Progenitor cell of endocrine pancreas (in vitro differentiated cells): ENCODE measurements around the gene COX6B2. TPM values are rescaled to one million over a fixed set of nuclear protein-coding genes. Genes with fewer than 3 reads are reported as not detected.

Experiments used
- DNase-seq: peaks from one replicate; pipeline ENCODE4 v3.0.0; 2021; ENCODE audit warnings: low spot score; ENCODE audit not compliant: unreplicated experiment
- H3K27ac Mint-ChIP-seq: 2 replicates; pipeline ENCODE4 v1.8.0; 2021; ENCODE audit warnings: mild to moderate bottlenecking, moderate library complexity, mixed read lengths
- H3K27me3 Mint-ChIP-seq: 2 replicates; pipeline ENCODE4 v1.8.0; 2021; ENCODE audit warnings: mixed read lengths
- H3K36me3 Mint-ChIP-seq: 2 replicates; pipeline ENCODE4 v1.8.0; 2022; ENCODE audit warnings: mixed read lengths; ENCODE audit not compliant: insufficient read depth
- H3K4me1 Mint-ChIP-seq: 2 replicates; pipeline ENCODE4 v1.8.0; 2021; ENCODE audit warnings: low read depth, mixed read lengths
- H3K4me3 Mint-ChIP-seq: 2 replicates; pipeline ENCODE4 v1.8.0; 2021; ENCODE audit warnings: low read depth, mild to moderate bottlenecking, moderate library complexity, mixed read lengths
- H3K9me3 Mint-ChIP-seq: 2 replicates; pipeline ENCODE4 v1.8.0; 2021; ENCODE audit warnings: low read depth, mixed read lengths
- total RNA-seq: library from RNA; stranded (reverse); gene quantifications from 2 replicates; pipeline ENCODE4 v1.2.1, GENCODE V29; 2021
- TF ChIP-seq, protein P1 (sequence below): fragments of 200-600 bp; sonication (generic); IDR thresholded peaks from one replicate; pipeline ENCODE4 v1.5.0; 2021; ENCODE audit warnings: antibody characterized with exemption, mild to moderate bottlenecking; ENCODE audit not compliant: unreplicated experiment

COX6B2 gene
- total RNA-seq, 1 donor from 2014 or later = not detected

DNA sequence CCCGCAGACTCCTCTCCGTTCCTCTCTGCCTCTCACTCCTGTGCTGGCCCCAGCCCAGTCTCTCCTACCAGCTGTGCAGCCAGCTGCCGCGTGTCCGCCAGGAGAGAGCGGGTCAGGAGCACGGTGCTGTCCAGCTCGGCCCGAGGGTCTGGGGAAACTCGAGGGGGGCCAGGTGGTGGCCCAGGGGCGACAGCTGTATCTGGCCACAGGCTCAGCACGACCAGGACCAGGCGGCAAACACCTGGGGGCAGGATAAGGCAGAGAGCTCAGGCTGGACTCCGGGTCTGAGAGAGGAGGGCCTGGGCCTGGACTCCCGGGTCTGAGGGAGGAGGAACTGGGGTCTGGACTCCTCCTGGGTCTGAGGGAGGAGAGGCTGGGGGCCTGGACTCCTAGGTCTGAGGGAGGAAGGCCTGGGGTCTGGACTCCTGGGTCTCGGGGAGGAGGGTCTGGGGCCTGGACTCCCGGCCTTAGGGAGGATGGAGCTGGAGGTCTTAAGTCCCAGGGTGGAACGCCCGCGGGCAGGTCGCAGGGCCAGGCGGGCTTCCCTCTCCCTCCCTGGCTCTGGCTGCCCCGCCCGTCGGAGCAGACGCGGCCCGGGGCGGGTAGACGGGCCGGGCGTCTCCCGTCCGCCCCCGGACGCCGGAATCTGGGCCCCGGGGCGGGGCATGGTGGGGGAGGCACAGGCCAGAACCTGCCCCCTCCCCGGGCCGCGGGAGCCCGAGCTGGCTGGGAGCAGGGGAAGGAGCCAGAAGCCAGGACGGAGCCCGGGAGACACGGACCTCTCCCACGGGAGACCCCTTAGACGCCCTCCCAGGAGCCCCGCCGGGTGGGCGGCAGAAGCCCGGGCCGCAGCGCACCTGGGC is 14.4 kb upstream of the COX6B2 start:
- H3K36me3 Mint-ChIP-seq = peaks cover 1% of the 10 kb centered on the region
- peaks cover 54% of the 10 kb centered on the region for H3K27me3 Mint-ChIP-seq
- no peak for DNase-seq
- no peak overlapping the region for H3K27ac Mint-ChIP-seq
- H3K4me3 Mint-ChIP-seq = no peak overlapping the region
- H3K9me3 Mint-ChIP-seq = no peaks in the 10 kb centered on the region
- H3K4me1 Mint-ChIP-seq = peaks cover 10% of the 10 kb centered on the region
- TF ChIP-seq, protein P1, sequence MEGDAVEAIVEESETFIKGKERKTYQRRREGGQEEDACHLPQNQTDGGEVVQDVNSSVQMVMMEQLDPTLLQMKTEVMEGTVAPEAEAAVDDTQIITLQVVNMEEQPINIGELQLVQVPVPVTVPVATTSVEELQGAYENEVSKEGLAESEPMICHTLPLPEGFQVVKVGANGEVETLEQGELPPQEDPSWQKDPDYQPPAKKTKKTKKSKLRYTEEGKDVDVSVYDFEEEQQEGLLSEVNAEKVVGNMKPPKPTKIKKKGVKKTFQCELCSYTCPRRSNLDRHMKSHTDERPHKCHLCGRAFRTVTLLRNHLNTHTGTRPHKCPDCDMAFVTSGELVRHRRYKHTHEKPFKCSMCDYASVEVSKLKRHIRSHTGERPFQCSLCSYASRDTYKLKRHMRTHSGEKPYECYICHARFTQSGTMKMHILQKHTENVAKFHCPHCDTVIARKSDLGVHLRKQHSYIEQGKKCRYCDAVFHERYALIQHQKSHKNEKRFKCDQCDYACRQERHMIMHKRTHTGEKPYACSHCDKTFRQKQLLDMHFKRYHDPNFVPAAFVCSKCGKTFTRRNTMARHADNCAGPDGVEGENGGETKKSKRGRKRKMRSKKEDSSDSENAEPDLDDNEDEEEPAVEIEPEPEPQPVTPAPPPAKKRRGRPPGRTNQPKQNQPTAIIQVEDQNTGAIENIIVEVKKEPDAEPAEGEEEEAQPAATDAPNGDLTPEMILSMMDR = no peak

DNA sequence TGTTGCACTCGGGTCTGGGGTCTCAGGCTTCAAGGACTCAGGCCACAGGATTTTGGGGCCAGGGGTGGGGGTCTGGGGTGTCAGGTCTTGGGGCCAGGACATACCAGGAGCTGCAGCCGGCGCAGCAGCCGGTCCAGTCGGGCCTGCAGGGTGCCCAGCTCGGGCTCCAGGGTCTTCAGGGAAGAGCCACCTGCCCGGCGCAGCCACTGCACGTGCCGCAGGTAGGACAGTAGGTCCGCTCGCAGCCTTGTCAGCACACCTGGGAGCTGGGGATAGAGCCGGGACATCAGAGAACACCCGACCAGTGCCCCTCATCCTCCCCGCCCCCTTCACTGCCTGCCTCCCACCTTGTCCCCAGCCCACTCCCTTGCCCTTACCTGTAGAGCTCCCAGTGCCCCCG is 13.6 kb upstream of the COX6B2 start:
- no peaks in the 10 kb centered on the region for H3K9me3 Mint-ChIP-seq
- H3K4me3 Mint-ChIP-seq = no peak overlapping the region
- no peak overlapping the region for H3K27ac Mint-ChIP-seq
- peaks cover 6% of the 10 kb centered on the region for H3K4me1 Mint-ChIP-seq
- peaks cover 1% of the 10 kb centered on the region for H3K36me3 Mint-ChIP-seq
- H3K27me3 Mint-ChIP-seq = peaks cover 54% of the 10 kb centered on the region
- TF ChIP-seq, protein P1 = no peak
- no peak for DNase-seq

DNA sequence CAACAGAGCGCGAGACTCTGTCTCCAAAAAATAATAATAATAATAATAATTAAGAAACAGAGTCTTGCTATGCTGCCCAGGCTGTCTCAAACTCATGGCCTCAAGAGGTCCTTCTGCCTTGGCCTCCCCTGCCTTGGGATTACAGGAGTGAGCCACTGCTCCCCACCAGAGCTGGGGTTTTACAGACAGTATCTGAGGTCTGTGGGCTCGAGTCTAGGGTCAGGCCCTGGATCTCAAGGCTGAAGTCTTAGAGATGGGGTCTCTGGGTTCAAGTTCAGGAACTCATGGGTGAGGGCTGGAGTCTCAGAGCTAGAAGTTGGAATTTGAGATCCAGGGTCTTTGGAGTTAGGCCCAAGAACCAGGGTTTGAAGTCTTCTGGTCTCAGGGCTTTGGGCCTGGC is 12.3 kb upstream of the COX6B2 start:
- H3K9me3 Mint-ChIP-seq = no peaks in the 10 kb centered on the region
- peaks cover 48% of the 10 kb centered on the region for H3K27me3 Mint-ChIP-seq
- no peak overlapping the region for H3K4me3 Mint-ChIP-seq
- no peak overlapping the region for H3K27ac Mint-ChIP-seq
- DNase-seq = no peak
- TF ChIP-seq, protein P1 = no peak
- H3K36me3 Mint-ChIP-seq = peaks cover 1% of the 10 kb centered on the region
- H3K4me1 Mint-ChIP-seq = peaks cover 4% of the 10 kb centered on the region

DNA sequence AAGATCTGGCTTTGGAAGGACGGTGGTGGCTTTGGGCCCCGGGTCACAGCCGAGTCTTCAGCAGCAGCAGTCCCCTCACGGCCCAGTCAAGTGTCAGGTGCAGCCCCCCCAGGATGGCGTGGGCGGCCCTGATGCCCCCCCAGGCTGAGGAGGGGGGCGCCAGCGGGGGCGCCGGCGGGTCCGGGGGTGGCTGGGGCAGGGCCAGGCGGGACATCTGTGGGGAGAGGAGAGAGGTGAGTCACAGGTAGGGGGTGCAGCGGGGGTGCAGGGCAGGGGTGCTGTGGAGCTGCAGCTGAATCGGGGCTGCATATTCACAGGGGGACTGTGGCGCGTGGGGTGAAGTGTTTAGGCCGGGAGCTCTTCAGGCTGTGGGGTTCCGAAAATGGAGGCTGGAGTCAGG is 11.4 kb upstream of the COX6B2 start:
- Mint-ChIP-seq H3K27ac (no peak overlapping the region), H3K36me3 (peaks cover 1% of the 10 kb centered on the region), H3K9me3 (no peaks in the 10 kb centered on the region), H3K27me3 (peaks cover 40% of the 10 kb centered on the region), H3K4me3 (no peak overlapping the region), H3K4me1 (peaks cover 3% of the 10 kb centered on the region)
- TF ChIP-seq, protein P1 = no peak
- DNase-seq = no peak

DNA sequence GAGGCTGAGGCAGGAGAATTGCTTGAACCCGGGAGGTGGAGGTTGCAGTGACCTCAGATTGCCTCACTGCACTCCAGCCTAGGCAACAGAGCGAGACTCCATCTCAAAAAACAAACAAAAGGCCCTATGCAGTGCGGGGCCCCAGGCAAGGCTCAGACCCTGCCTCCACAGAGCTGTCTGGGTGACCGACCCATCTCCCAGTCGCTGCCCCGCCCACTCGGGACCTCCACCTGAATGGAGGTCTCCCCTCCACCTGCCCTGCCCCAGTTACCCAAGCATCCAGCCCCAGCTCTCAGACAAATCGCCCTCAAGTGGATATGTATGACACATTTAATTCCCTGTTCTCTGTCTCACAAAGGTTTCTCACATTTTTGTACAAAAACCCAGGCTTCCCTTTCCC is 10.7 kb upstream of the COX6B2 start:
- DNase-seq = no peak
- TF ChIP-seq, protein P1 = no peak
- no peaks in the 10 kb centered on the region for H3K9me3 Mint-ChIP-seq
- no peak overlapping the region for H3K4me3 Mint-ChIP-seq
- H3K36me3 Mint-ChIP-seq = no peaks in the 10 kb centered on the region
- peaks cover 34% of the 10 kb centered on the region for H3K27me3 Mint-ChIP-seq
- no peak overlapping the region for H3K27ac Mint-ChIP-seq
- H3K4me1 Mint-ChIP-seq = no peaks in the 10 kb centered on the region
